T47D (cell line): ENCODE results near the gene ANO5.

Experiments used
- DNase-seq, 2 experiments: peaks; one replicate each; pipeline versions ENCODE4 v3.0.0 to v3.0.0-alpha.2; 2011 to 2012; ENCODE audit warnings: low read depth in 1 of 2, low spot score in 1 of 2
- JUND ChIP-seq: IDR thresholded peaks from 2 replicates; pipeline ENCODE4 v1.6.1; 2012; ENCODE audit warnings: low read depth
- in situ Hi-C: cut with HindIII; loops from 2 replicates; pipeline ENCODE4 v1.10.0; 2016; ENCODE audit warnings: low sequenced_read_pairs, low pct_unique_long_range_greater_than_20kb

The ANO5 gene

DNA sequence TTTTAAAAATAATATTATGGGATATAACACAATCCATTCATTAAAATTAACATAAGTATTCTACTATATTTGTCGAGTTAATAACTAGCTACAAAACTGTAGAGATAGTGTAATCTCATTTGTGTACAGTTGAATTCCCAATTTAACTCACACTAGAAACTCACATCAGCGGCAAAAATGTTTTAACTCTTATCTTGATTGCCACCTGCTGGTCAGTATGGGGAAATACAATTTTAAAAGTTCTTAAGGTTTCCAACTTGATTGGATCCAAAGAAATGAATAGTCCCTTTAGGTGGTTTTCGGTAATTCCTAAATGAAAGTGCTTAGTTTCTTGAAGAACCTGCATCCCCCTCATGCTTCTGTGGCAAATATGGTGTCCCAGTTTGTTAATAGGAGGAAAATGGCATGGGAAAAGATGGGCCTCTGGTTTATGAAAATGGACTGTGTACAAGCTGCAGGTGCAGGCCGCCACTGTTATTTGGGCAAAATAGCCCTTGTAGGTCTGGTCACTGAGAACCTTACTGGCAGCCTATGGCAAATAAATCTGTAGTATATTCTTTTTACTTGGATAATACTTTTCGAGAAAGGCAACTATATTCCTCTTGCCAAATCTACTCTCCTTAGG is 111.6 kb downstream of the ANO5 start:
- no peak for TF ChIP-seq JUND
- in situ Hi-C loops = no loop called here
- DNase-seq = peak in 1 of 2 experiments; percentile 58

DNA sequence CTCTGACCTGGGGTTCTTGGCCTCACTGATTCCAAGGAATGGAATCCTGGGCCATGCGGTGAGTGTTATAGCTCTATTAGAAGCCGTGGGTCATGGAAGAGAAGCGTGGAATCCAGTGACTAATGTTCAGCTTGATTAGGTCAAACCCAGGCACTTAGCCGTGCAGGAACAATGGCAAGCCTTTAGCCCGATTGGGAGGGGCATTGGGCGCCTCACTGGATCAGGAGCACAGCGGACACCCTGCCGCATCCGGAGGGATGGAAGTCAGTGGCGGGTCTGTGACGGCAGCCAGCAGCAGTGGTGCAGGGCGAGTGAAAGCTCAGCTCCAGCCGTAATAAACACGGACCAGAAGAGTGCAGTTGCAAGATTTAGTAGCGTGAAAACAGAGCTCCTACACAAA is 124.8 kb downstream of the ANO5 start:
- no peak for TF ChIP-seq JUND
- in situ Hi-C loops = no loop called here
- DNase-seq = no peak

DNA sequence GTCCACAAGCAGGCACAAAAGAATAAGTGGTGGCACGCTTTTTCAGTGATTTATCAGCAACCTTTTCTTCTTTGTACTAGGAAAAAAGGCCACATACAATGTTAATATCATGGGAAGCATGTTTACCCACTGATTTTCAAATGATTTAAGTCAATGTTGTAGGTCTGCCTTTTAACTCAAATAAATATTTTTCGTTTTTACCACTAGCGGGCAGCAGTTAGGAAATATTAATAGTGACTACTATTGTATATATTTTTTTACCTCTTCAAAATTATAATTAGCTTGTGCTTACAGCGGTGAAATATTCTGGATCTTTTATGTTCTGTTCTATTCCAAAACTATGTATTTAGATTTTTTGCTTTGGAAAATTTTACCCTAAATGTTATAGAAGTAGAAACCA is 138.9 kb downstream of the ANO5 start:
- no peak for DNase-seq
- in situ Hi-C loops = no loop called here
- TF ChIP-seq JUND = no peak
